RCC 7860 (cell line): ENCODE measurements around the gene AK8.
"Not testable (repeated sequence)": the region's sequence is repeated elsewhere in the genome, so short reads cannot be mapped to it uniquely, and the experiment has no call there.

Experiments used
- DNase-seq: peaks from one replicate; pipeline ENCODE4 v3.0.0-alpha.2; 2015; ENCODE audit warnings: low spot score
- FAIRE-seq: peaks from 2 replicates; lab custom pipeline; 2012; peaks lifted over from hg19 to GRCh38; lab: Jason Lieb, UNC

Gene AK8

DNA sequence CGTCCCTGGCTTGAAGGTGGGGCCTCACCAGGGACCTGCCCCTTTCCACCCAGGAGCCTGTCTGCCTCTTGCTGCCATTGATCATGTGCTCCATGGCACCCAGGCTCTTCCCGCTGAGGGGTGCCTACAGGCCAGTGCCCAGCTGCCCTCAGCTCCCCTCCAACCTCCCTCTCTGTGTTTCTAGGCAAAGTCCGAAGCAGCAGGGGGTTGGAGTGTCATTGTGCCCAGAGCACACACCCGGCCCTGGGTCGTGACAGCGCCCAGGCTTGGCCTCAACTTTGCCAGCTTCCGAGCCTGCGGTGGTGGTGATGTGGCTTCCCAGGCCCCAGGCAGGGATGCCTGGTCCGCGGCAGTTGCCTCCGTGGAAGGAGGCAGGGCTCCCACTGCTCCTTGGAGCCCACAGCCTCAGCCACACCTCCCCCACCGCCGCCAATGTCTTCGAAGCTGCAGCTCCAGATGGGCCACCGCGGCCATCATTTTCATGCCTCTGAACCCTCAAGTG is 155.5 kb downstream of the AK8 start:
- DNase-seq (no peak), FAIRE-seq (no peak)

GRCh38 chr9:132721661-132722060 is 156.4 kb downstream of the AK8 start:
- no peak for DNase-seq
- FAIRE-seq: no peak

DNA sequence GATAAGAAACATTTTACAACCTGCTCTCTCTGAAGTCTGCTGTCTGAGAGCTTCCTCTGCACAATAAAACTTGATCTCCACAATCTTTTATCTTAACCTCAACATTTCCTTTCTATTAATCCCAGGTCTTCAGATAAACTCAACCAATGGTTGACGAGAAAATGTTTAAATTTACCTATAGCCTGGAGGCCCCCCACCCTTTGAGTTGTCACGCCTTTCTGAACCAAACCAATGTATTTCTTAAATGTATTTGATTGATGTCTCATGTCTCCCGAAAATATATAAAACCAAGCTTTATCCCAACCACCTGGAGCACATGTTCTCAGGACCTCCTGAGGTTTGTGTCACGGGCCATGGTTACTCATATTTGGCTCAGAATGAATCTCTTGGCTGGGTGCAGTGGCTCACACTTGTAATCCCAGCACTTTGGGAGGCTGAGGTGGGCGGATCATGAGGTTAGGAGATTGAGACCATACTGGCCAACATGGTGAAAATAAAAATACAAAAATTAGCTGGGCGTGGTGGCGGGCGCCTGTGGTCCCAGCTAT is 159.6 kb downstream of the AK8 start:
- not testable (repeated sequence) for FAIRE-seq, DNase-seq

- FAIRE-seq (no peak), DNase-seq (no peak)
Measured at GRCh38 chr9:132717326-132717945, 160.6 kb downstream of the AK8 start.

DNA sequence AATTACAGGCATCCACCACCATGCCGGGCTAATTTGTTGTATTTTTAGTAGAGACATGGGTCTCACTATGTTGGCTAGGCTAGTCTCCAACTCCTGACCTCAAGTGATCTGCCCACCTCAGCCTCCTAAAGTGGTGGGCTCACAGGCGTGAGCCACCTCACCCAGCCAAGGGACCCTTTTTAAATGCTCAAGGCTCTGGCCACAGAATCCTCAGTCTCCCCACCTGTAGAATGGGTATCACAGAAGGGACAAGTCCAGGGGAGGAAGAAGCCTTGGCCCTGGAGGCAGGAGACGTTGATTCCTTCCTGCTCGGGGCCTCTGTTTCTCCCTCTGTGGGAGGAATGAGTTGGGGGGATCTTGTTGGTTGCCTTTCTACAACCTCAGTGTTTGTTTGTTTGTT is 162.1 kb downstream of the AK8 start:
- FAIRE-seq (no peak), DNase-seq (no peak)

DNA sequence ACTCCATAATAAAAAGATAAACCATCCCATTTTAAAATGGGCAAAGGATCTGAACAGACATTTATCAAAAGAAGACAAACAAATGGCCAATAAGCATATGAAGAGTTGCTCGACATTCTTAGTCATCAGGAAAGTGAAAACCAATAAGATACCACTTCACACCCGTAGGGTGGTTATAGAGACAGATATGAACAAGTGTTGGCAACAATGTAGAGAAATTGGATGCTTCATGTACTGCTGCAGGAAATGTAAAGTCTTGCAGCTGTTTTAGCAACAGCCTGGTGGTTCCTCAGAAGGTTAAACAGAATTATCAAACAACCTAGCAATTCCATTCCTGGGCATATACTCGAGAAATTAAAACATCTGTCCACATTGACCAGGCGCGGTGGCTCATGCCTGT is 165.3 kb downstream of the AK8 start:
- FAIRE-seq (no peak), DNase-seq (no peak)

- DNase-seq (no peak), FAIRE-seq (no peak)
Measured at GRCh38 chr9:132711846-132712245, 166.2 kb downstream of the AK8 start.

DNA sequence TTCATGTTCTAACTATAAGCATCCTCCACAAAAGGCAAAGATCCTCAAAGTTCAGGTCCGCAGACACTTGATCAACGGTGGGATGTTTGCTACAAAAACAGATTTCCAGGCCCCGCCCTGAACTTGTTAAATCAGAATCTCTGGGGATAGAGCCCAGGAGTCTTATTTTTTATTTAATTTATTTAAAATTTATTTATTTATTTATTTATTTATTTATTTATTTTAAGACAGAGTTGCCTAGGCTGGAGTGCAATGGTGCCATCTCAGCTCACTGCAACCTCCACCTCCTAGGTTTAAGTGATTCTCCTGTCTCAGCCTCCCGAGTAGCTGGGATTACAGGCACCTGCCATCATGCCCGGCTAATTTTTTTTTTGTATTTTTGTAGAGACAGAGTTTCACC is 166.9 kb downstream of the AK8 start:
- not testable (repeated sequence) for DNase-seq, FAIRE-seq

- DNase-seq (no peak), FAIRE-seq (no peak)
Measured at GRCh38 chr9:132710333-132710732, 167.8 kb downstream of the AK8 start.

DNA sequence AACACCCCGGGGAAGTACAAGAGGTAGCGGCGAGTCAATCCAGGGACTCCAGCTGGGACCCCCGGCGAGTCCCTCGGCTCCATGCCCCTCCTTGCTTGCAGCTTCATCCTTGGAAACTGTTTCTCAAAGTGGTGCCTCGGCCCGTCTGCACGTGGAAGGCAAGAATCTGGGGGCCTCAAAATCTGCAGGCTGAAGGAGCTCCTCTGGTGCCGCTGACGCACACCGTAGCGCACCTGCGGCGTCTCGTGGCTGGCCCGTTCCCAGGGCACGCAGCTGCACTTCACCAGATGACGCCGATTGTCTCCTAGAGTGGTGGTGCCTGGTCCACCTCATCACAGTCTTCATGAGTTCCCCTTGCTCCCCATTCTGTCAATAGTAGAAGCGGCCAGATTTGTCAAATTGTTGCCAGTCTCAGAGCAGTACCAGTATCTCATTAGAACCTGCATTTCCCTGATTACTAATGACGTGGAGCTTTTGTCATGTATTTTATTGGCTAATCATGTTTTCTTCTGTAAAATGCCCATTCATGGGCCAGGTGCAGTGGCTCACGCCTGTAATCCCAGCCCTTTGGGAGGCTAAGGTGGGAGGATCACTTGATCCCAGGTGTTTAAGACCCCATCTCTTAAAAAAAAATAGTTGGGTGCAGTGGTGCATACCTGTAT is 169.2 kb downstream of the AK8 start:
- FAIRE-seq: no peak

GRCh38 chr9:132708239-132708638 is 169.8 kb downstream of the AK8 start:
- DNase-seq (no peak), FAIRE-seq (no peak)

More for the DNA sequence above, 169.2 kb downstream of the AK8 start:
- DNase-seq: no peak

DNA sequence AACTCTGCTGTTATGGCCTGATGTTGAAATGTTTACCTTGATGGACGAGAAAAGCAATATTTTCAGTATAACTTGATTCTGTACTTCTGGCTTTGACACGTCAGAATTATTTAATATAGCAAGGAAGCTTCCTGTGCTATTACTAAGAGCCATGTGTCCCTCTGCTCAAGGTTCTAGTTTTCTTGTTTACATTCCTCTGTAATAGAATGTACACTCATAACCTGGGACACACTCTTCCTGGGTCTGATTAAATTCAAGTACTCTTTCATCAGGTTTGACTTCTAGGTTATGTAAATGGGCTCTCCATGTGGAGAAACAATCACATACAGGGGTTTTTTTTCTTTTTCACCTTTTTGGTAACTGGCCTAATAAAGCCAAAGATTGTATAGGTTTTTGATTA is 174.7 kb downstream of the AK8 start:
- no peak for DNase-seq
- no peak for FAIRE-seq

GRCh38 chr9:132702254-132702653 is 175.8 kb downstream of the AK8 start:
- DNase-seq (no peak), FAIRE-seq (no peak)

- DNase-seq (no peak), FAIRE-seq (no peak)
Measured at GRCh38 chr9:132699956-132700355, 178.1 kb downstream of the AK8 start.

GRCh38 chr9:132698989-132699388 is 179.1 kb downstream of the AK8 start:
- no peak for FAIRE-seq
- DNase-seq: no peak

- FAIRE-seq (no peak), DNase-seq (no peak)
Measured at GRCh38 chr9:132697230-132697629, 180.9 kb downstream of the AK8 start.

GRCh38 chr9:132694144-132694543 is 183.9 kb downstream of the AK8 start:
- no peak for FAIRE-seq
- peak; percentile 29 for DNase-seq

DNA sequence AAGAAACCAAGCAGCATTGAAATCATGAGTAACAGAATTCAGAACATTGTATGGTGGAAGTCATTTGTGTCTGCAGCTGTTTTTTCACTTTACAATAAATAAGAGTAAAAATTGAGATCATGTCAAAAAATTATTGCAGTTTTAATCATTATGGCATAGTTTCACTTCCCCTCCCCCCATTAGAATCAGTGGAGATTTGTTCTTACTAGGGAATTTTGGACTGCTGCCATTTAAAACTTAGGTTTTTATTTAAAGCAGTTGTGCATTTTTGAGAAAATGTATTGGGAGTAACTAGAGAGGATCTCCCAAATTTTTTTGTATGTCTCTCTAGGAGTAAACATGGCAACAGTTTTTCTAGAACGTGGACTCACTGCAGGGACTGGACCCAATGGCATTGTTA is 187.4 kb downstream of the AK8 start:
- no peak for FAIRE-seq

GRCh38 chr9:132683873-132684272 is 194.2 kb downstream of the AK8 start:
- FAIRE-seq (no peak), DNase-seq (no peak)

More for the DNA sequence above, 187.4 kb downstream of the AK8 start:
- DNase-seq: no peak

- FAIRE-seq: no peak
Measured at GRCh38 chr9:132681561-132681960, 196.5 kb downstream of the AK8 start.

DNA sequence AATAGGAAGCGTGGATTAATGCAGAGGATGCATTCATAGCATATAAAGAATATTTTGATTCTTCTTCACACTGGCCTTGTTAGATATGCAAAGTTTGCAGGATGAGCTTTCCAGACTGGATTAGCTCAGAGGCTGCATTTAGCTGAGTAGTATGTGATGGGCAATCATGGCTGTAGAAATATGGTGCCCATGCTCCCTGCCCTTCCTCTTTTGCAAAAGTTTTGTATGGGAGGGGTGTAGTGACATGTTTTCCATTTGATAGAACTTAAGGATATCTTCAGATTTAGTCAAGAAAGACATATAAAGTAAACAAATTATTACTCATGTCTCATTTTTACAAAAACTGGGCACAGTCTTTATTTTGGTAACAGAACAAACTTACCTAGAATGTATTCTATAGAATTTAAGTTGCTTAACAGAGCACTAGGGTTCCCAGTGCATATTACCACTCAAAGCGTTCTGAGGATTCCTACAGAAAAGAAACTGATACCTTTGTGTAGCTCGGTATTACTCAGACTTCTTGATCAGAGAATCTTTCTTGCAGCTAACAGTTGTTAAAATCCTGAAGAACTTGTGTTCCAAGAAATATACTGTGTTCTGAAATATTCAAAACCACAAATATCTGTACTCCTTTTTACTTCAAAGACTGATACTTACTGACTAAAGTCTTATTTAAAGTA is 198.0 kb downstream of the AK8 start:
- DNase-seq (no peak), FAIRE-seq (no peak)

More at GRCh38 chr9:132681561-132681960, 196.5 kb downstream of the AK8 start:
- no peak for DNase-seq

DNA sequence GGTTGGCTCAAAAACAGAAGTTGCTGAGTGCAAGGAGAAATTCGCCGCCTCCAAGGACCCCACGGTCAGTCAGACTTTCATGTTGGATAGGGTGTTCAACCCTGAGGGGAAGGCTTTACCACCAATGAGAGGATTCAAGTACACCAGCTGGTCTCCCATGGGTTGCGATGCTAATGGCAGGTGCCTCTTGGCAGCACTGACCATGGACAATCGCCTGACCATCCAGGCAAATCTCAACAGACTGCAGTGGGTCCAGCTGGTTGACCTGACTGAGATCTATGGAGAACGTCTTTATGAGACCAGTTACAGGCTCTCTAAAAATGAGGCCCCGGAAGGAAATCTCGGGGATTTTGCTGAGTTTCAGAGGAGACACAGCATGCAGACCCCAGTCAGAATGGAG is 200.1 kb downstream of the AK8 start:
- no peak for DNase-seq
- no peak for FAIRE-seq
